Adrenal gland (tissue), 12 donors: Measurements from ENCODE around the gene PRELID1. TPM values are rescaled to one million over a fixed set of nuclear protein-coding genes. Genes with fewer than 3 reads are reported as not detected.

ENCODE experiments used
- DNase-seq, 7 donors: peaks; one replicate each; pipeline ENCODE4 v3.0.0-alpha.2; 2019 to 2020
- H3K27ac ChIP-seq, 5 donors: fragments of 200-600 bp; sonication (generic) in 4 of 5; 1 replicate in 3 of 5; 2 replicates in 2 of 5; pipeline versions ENCODE4 v1.5.1 to v1.8.0; 2016 to 2020; ENCODE audit warnings: mild to moderate bottlenecking in 1 of 5
- H3K27me3 ChIP-seq: fragments of 200-600 bp; 2 replicates; pipeline ENCODE4 v1.8.0; 2021
- H3K36me3 ChIP-seq, 2 donors: fragments of 200-600 bp; replicated peaks in 1 of 2; 1 replicate in 1 of 2; 2 replicates in 1 of 2; pipeline versions ENCODE4 v1.5.1 to v1.8.0; 2018 to 2022
- H3K4me1 ChIP-seq, 2 donors: fragments of 200-600 bp; replicated peaks in 1 of 2; 1 replicate in 1 of 2; 2 replicates in 1 of 2; pipeline versions ENCODE4 v1.5.1 to v1.8.0; 2018 to 2021
- H3K4me3 ChIP-seq, 4 donors: fragments of 200-600 bp; sonication (generic) in 3 of 4; one replicate each; pipeline ENCODE4 v1.5.1; 2016 to 2018
- H3K9me3 ChIP-seq, 3 donors: fragments of 200-600 bp; sonication (generic) in 1 of 3; replicated peaks in 1 of 3; 1 replicate in 2 of 3; 2 replicates in 1 of 3; pipeline versions ENCODE4 v1.5.1 to v1.8.0; 2016 to 2021
- POLR2A ChIP-seq, 2 donors: fragments of 450-650 bp; IDR thresholded peaks; one replicate each; pipeline ENCODE4 v1.6.1; 2017; ENCODE audit warnings: antibody characterized with exemption in 2 of 2, mild to moderate bottlenecking in 2 of 2, moderate library complexity in 1 of 2
- WGBS, 4 donors: extraction: QIAGEN DNeasy Blood & Tissue Kit in 2 of 4; methylation state at CpG; one replicate each; pipeline versions ENCODE4 v1.1.5 to v1.1.7; 2013 to 2017; 5-methylcytosine and 5-hydroxymethylcytosine counted together
- intact Hi-C, 2 donors: fragments of 100-400 bp; cut with DNase I; formaldehyde crosslinking; loops; one replicate each; pipeline versions ENCODE4 v1.14.1 to v1.15.0; 2022 to 2023
- polyA plus RNA-seq, 3 donors: library from polyadenylated mRNA; stranded (reverse); fragments of 200-250 nt in 2 of 3; fragments of 350-450 nt in 1 of 3; fragmentation: Illumina TruSeq in 1 of 3; extraction: RNeasy Lipid Tissue Mini Kit (QIAGEN cat#74804) in 1 of 3; gene quantifications; one replicate each; pipeline ENCODE4 v1.2.3, GENCODE V29; 2013 to 2014
- total RNA-seq, 9 donors: library from RNA; depleted of rRNA in 4 of 9; stranded (reverse); fragments of >200 nt in 4 of 9; fragments of 120-200 nt in 1 of 9; fragmentation: NEBNext Ultra II Directional in 1 of 9; extraction: Animal tissue kit (Norgen Biotek cat#: 25700) in 1 of 9; gene quantifications; one replicate each; pipeline versions ENCODE4 v1.1.0 to v1.2.4, GENCODE V29; 2013 to 2023
- TF ChIP-seq, protein P1 (sequence below), 6 experiments: fragments of 450-650 bp in 4 of 6; fragments of 200-600 bp in 2 of 6; sonication (generic) in 1 of 6; IDR thresholded peaks; 1 replicate in 5 of 6; 2 replicates in 1 of 6; pipeline versions ENCODE4 v1.5.1 to v1.8.0; 2016 to 2021; ENCODE audit warnings: antibody characterized with exemption in 6 of 6, mild to moderate bottlenecking in 2 of 6, moderate library complexity in 1 of 6
- donor health status: healthy with polysubstance abuse.
- donor health status: Bipolar disorder and iron deficiency.
- donor health status: DM: yes; HTN: yes; CAD: no.
- donor health status: DM: no; HTN: no; CAD: no.
- donor health status: DM: no; HTN: no; CAD: no.
- donor health status: DM: yes; HTN: yes; CAD: no.

PRELID1 gene
- total and polyA plus RNA-seq, 12 donors = 52.3 to 217 (median 122) TPM

DNA sequence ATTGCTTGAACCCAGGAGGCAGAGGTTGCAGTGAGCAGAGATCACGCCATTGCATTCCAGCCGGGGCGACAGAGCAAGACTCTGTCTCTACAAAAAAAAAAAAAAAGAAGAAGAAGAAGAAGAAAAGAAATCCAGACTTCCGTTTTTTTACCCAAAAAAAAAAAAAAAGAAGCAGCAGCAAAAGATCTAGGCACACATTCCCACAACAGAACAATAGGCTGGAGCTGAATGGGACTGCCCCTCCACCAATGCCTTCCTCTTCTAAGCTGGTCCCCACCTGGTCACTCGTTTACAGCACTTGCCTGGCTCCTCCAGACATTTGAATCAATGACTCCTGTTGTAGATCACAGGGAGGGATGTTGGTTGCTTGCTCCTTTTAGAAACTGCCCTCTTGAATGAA, 49.5 kb downstream of the PRELID1 start:
- DNase-seq = no peak
- 60 to 70% (median 64%) methylated on average over 5 of the region's 5 CpGs for WGBS, 4 donors
- Histone ChIP-seq H3K36me3 (peaks cover 0 to 3% of the 10 kb centered on the region in 2 donors), H3K27me3 (no peaks in the 10 kb centered on the region), H3K9me3 (no peaks in the 10 kb centered on the region), H3K4me1 (peaks cover 17 to 21% of the 10 kb centered on the region in 2 donors), H3K4me3 (no peak overlapping the region), H3K27ac (no peak overlapping the region)
- intact Hi-C loops = no loop called here
- TF ChIP-seq, protein P1, sequence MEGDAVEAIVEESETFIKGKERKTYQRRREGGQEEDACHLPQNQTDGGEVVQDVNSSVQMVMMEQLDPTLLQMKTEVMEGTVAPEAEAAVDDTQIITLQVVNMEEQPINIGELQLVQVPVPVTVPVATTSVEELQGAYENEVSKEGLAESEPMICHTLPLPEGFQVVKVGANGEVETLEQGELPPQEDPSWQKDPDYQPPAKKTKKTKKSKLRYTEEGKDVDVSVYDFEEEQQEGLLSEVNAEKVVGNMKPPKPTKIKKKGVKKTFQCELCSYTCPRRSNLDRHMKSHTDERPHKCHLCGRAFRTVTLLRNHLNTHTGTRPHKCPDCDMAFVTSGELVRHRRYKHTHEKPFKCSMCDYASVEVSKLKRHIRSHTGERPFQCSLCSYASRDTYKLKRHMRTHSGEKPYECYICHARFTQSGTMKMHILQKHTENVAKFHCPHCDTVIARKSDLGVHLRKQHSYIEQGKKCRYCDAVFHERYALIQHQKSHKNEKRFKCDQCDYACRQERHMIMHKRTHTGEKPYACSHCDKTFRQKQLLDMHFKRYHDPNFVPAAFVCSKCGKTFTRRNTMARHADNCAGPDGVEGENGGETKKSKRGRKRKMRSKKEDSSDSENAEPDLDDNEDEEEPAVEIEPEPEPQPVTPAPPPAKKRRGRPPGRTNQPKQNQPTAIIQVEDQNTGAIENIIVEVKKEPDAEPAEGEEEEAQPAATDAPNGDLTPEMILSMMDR (IDR thresholded peaks at IDR 0.05) = no peak
- TF ChIP-seq POLR2A (IDR thresholded peaks at IDR 0.05) = no peak

GRCh38 chr5:177354256-177354655, 50.7 kb downstream of the PRELID1 start:
- Histone ChIP-seq H3K4me1 (peaks cover 17% of the 10 kb centered on the region in 2 donors), H3K36me3 (no peaks in the 10 kb centered on the region), H3K4me3 (no peak overlapping the region), H3K9me3 (no peaks in the 10 kb centered on the region), H3K27ac (no peak overlapping the region), H3K27me3 (no peaks in the 10 kb centered on the region)
- WGBS, 4 donors = 85 to 94% (median 90%) methylated on average over 3 of the region's 3 CpGs
- DNase-seq = no peak
- TF ChIP-seq POLR2A (IDR thresholded peaks at IDR 0.05) = no peak
- TF ChIP-seq, protein P1 (IDR thresholded peaks at IDR 0.05) = no peak
- intact Hi-C loops = no loop called here

GRCh38 chr5:177354711-177355110, 51.1 kb downstream of the PRELID1 start:
- no peak overlapping the region for H3K4me3 ChIP-seq
- no peaks in the 10 kb centered on the region for H3K27me3 ChIP-seq
- no peak for DNase-seq
- intact Hi-C loops = no loop called here
- H3K36me3 ChIP-seq = no peaks in the 10 kb centered on the region
- no peaks in the 10 kb centered on the region for H3K9me3 ChIP-seq
- peaks cover 12 to 17% of the 10 kb centered on the region in 2 donors for H3K4me1 ChIP-seq
- 63 to 85% (median 74%) methylated on average over 3 of the region's 3 CpGs for WGBS, 4 donors
- TF ChIP-seq POLR2A (IDR thresholded peaks at IDR 0.05) = no peak
- TF ChIP-seq, protein P1 (IDR thresholded peaks at IDR 0.05) = no peak
- no peak overlapping the region for H3K27ac ChIP-seq

- intact Hi-C loops = no loop called here
- DNase-seq = no peak
These were observed 51.7 kb downstream of the PRELID1 start for GRCh38 chr5:177355162-177355867.

More at GRCh38 chr5:177355162-177355867, 51.7 kb downstream of the PRELID1 start:
- WGBS, 4 donors = 82 to 100% (median 98%) methylated on average over 1 of the region's 1 CpG
- Histone ChIP-seq H3K4me3 (no peak overlapping the region), H3K27me3 (no peaks in the 10 kb centered on the region), H3K27ac (no peak overlapping the region), H3K4me1 (peaks cover 6 to 11% of the 10 kb centered on the region in 2 donors), H3K36me3 (no peaks in the 10 kb centered on the region), H3K9me3 (no peaks in the 10 kb centered on the region)
- TF ChIP-seq POLR2A (IDR thresholded peaks at IDR 0.05) = no peak
- TF ChIP-seq, protein P1 (IDR thresholded peaks at IDR 0.05) = no peak
